Testis (tissue), 2 donors: ENCODE data around the gene AGBL2.

Source experiments
- CTCF ChIP-seq, 3 experiments: fragments of 450-650 bp in 2 of 3; fragments of 200-600 bp in 1 of 3; sonication (generic) in 1 of 3; IDR thresholded peaks; one replicate each; pipeline ENCODE4 v1.5.1; 2016 to 2019; ENCODE audit warnings: antibody characterized with exemption in 3 of 3, mild to moderate bottlenecking in 2 of 3, moderate library complexity in 1 of 3
- POLR2A ChIP-seq: fragments of 450-650 bp; IDR thresholded peaks from one replicate; pipeline ENCODE4 v1.6.1; 2017; ENCODE audit warnings: antibody characterized with exemption, mild to moderate bottlenecking, moderate library complexity

- TF ChIP-seq CTCF (IDR thresholded peaks at IDR 0.05) (no peak), POLR2A (no peak)
Observed at GRCh38 chr11:47661245-47661644, 53.9 kb downstream of the AGBL2 start.
